Measurements from ENCODE around the gene GAS2L2.

Gene GAS2L2

GRCh38 chr17:35790841-35791240, 37.8 kb upstream of the GAS2L2 start:
- Histone ChIP-seq H3K27me3 (ENCODE audit: control insufficient read depth in 1 of 2, insufficient read depth in 2 of 2, low read length in 2 of 2) (peaks cover 0 to 2% of the 10 kb centered on the region in 2 donors), H3K27ac (ENCODE audit: low read depth, low read length) (no peak overlapping the region), H3K4me3 (ENCODE audit: low read depth in 1 of 2, low read length in 2 of 2) (no peak overlapping the region), H3K4me1 (ENCODE audit: insufficient read depth, low read length) (peaks cover 53% of the 10 kb centered on the region), H3K9me3 (ENCODE audit: low read length) (no peaks in the 10 kb centered on the region), H3K9ac (ENCODE audit: low read length) (no peak overlapping the region), H3K36me3 (ENCODE audit: insufficient read depth, low read length) (peaks cover under 1% of the 10 kb centered on the region)

DNA sequence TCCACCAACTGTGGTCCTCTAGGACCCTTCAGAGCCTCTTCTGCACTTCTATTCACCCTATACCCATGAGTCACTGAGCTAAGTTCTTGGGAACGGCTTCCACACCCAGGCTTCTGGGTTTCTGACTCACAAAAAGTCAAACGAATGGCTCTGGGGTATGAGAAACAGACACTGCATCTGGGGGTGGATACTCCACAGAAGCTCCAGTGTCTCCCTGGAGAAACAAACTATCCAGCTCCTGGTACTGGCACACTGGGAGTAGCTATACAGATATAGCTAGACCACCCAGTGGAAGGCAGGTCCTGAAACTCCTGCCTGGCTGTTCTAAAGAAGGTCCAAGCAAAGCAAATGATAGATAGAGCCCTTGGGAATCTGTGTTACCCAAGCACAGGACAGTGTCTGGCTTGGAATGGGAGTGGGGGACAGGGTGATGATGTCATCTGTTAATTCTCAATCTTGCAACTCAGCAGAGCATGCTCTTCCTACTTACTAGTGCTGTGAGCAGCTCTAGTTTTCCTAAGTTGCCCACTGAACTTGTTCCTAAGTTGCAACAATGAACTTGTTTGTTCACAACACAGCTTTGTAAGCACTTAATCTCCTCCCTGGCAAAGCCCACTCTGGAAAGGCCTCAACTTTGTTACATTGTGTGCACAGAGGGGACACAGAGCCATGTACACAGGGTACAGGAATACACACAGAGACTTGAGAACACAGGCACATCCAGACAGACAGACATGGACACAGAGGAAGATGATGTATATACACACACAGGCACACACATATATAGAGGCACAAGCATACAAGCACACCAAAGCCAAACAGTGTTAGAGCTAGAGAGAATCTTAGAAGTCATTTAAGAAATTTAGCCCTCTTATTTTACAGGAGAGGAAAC, 35.7 kb upstream of the GAS2L2 start:
- Histone ChIP-seq H3K27ac (ENCODE audit: low read depth, low read length) (peak overlapping the region; percentile 40), H3K36me3 (ENCODE audit: insufficient read depth, low read length) (peaks cover 3% of the 10 kb centered on the region), H3K9me3 (ENCODE audit: low read length) (no peaks in the 10 kb centered on the region), H3K4me1 (ENCODE audit: insufficient read depth, low read length) (peaks cover 68% of the 10 kb centered on the region), H3K9ac (ENCODE audit: low read length) (no peak overlapping the region), H3K4me3 (ENCODE audit: low read depth in 1 of 2, low read length in 2 of 2) (no peak overlapping the region), H3K27me3 (ENCODE audit: control insufficient read depth in 1 of 2, insufficient read depth in 2 of 2, low read length in 2 of 2) (no peaks in the 10 kb centered on the region)

- no peaks in the 10 kb centered on the region for H3K9me3 ChIP-seq (ENCODE audit: low read length)
- H3K27ac ChIP-seq (ENCODE audit: low read depth, low read length): peak overlapping the region; percentile 65
- H3K27me3 ChIP-seq (ENCODE audit: control insufficient read depth in 1 of 2, insufficient read depth in 2 of 2, low read length in 2 of 2): no peaks in the 10 kb centered on the region
- peaks cover 62% of the 10 kb centered on the region for H3K4me1 ChIP-seq (ENCODE audit: insufficient read depth, low read length)
- peaks cover 3% of the 10 kb centered on the region for H3K36me3 ChIP-seq (ENCODE audit: insufficient read depth, low read length)
- H3K9ac ChIP-seq (ENCODE audit: low read length): no peak overlapping the region
- H3K4me3 ChIP-seq (ENCODE audit: low read depth in 1 of 2, low read length in 2 of 2): no peak overlapping the region
Measured at GRCh38 chr17:35786941-35787432, 33.9 kb upstream of the GAS2L2 start.

DNA sequence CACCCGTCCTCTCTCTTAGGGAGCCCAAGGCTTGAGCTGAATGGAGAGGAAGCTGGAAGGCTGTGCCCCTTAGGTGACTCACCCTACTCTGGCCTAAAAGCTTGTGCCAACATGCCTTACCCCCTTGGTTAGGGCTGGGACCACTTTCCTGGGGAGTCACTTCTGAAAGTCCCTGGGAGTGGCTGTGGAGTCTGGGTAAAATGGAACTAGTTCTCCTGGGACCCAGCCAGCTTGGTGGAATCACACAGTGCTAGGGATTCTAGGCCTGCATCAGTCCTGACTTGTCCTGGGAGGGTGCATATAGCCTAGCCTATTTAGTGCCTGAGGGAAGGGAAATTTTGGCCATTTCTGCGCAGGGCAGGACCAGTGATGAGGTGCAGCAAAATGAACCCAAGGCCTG, 31.9 kb upstream of the GAS2L2 start:
- Histone ChIP-seq H3K9me3 (ENCODE audit: low read length) (no peaks in the 10 kb centered on the region), H3K27ac (ENCODE audit: low read depth, low read length) (no peak overlapping the region), H3K4me3 (ENCODE audit: low read depth in 1 of 2, low read length in 2 of 2) (no peak overlapping the region), H3K27me3 (ENCODE audit: control insufficient read depth in 1 of 2, insufficient read depth in 2 of 2, low read length in 2 of 2) (no peaks in the 10 kb centered on the region), H3K9ac (ENCODE audit: low read length) (no peak overlapping the region), H3K36me3 (ENCODE audit: insufficient read depth, low read length) (peaks cover 3% of the 10 kb centered on the region), H3K4me1 (ENCODE audit: insufficient read depth, low read length) (peaks cover 62% of the 10 kb centered on the region)

DNA sequence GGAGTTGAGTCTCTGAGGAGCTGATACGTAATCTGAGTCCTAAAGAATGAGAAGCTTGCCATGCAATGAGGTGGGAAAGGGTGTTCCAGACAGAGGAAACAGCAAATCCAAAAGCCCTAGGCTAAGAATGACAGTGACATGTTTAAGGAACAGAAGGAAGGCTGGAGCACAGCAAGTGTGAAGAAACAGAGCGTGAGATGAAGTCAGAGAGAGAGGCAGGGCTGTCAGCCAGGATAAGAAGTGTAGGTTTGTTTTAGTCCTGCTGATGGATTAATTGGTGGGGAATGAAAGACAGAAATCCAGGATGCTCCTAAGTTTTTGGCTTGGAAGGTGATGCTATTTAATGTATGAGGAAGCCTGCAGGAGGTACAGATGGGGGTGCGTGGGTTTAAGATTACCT, 27.9 kb upstream of the GAS2L2 start:
- H3K4me3 ChIP-seq (ENCODE audit: low read depth in 1 of 2, low read length in 2 of 2): no peak overlapping the region
- no peaks in the 10 kb centered on the region for H3K9me3 ChIP-seq (ENCODE audit: low read length)
- H3K27me3 ChIP-seq (ENCODE audit: control insufficient read depth in 1 of 2, insufficient read depth in 2 of 2, low read length in 2 of 2): no peaks in the 10 kb centered on the region
- peaks cover 25% of the 10 kb centered on the region for H3K4me1 ChIP-seq (ENCODE audit: insufficient read depth, low read length)
- H3K9ac ChIP-seq (ENCODE audit: low read length): no peak overlapping the region
- peaks cover 3% of the 10 kb centered on the region for H3K36me3 ChIP-seq (ENCODE audit: insufficient read depth, low read length)
- H3K27ac ChIP-seq (ENCODE audit: low read depth, low read length): no peak overlapping the region

GRCh38 chr17:35778641-35779196, 25.7 kb upstream of the GAS2L2 start:
- Histone ChIP-seq H3K27me3 (ENCODE audit: control insufficient read depth in 1 of 2, insufficient read depth in 2 of 2, low read length in 2 of 2) (no peaks in the 10 kb centered on the region), H3K9ac (ENCODE audit: low read length) (no peak overlapping the region), H3K9me3 (ENCODE audit: low read length) (no peaks in the 10 kb centered on the region), H3K4me3 (ENCODE audit: low read depth in 1 of 2, low read length in 2 of 2) (no peak overlapping the region), H3K36me3 (ENCODE audit: insufficient read depth, low read length) (no peaks in the 10 kb centered on the region), H3K4me1 (ENCODE audit: insufficient read depth, low read length) (peaks cover 27% of the 10 kb centered on the region), H3K27ac (ENCODE audit: low read depth, low read length) (no peak overlapping the region)

DNA sequence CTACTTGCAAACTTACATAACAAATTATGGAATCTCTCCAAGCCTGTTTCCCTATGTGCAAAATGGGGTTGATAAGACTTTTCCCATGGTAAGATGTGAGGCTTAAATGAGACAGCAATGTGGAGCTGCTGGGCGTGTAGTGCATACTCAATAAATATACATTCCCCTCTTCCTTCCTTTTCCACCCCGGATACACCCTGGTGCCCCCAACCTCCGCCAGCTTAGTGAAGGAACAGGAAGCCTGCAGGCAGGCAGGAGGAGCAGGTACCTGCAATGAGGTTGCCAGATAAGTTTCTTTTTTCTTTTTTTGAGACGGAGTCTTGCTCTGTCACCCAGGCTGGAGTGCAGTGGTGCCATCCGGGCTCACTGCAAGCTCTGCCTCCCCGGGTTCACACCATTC, 22.5 kb upstream of the GAS2L2 start:
- Histone ChIP-seq H3K9ac (ENCODE audit: low read length) (peak overlapping the region; percentile 77), H3K4me1 (ENCODE audit: insufficient read depth, low read length) (peaks cover 29% of the 10 kb centered on the region), H3K36me3 (ENCODE audit: insufficient read depth, low read length) (no peaks in the 10 kb centered on the region), H3K9me3 (ENCODE audit: low read length) (no peaks in the 10 kb centered on the region), H3K27me3 (ENCODE audit: control insufficient read depth in 1 of 2, insufficient read depth in 2 of 2, low read length in 2 of 2) (no peaks in the 10 kb centered on the region), H3K4me3 (ENCODE audit: low read depth in 1 of 2, low read length in 2 of 2) (peak overlapping the region; percentile 12 to 48), H3K27ac (ENCODE audit: low read depth, low read length) (peak overlapping the region; percentile 74)

- H3K27ac ChIP-seq (ENCODE audit: low read depth, low read length): peak overlapping the region; percentile 74
- peak overlapping the region; percentile 77 for H3K9ac ChIP-seq (ENCODE audit: low read length)
- peaks cover 29% of the 10 kb centered on the region for H3K4me1 ChIP-seq (ENCODE audit: insufficient read depth, low read length)
- peak overlapping the region; percentile 17 to 48 for H3K4me3 ChIP-seq (ENCODE audit: low read depth in 1 of 2, low read length in 2 of 2)
- H3K36me3 ChIP-seq (ENCODE audit: insufficient read depth, low read length): no peaks in the 10 kb centered on the region
- H3K9me3 ChIP-seq (ENCODE audit: low read length): no peaks in the 10 kb centered on the region
- no peaks in the 10 kb centered on the region for H3K27me3 ChIP-seq (ENCODE audit: control insufficient read depth in 1 of 2, insufficient read depth in 2 of 2, low read length in 2 of 2)
Measured at GRCh38 chr17:35775039-35775438, 22.0 kb upstream of the GAS2L2 start.

DNA sequence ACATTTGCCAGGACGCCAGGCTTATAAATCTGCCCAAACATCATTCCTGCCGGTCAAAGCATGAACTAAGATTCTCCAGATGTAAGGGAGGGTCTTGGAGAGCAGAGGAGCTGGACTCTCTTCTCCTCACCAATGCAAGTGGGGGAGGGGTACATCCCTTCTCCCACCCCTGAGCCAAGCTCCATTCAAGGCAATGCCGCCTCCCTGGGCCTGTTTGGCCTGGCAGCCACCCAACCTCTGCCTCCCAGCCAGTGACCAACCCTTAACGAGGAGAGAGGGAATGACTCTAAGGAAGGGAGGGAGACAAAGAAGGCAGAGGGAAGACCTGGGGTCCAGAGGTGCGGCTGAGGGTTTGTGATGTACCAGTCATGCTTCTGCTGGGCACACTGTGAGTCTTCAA, 21.5 kb upstream of the GAS2L2 start:
- peaks cover 29% of the 10 kb centered on the region for H3K4me1 ChIP-seq (ENCODE audit: insufficient read depth, low read length)
- H3K4me3 ChIP-seq (ENCODE audit: low read depth in 1 of 2, low read length in 2 of 2): peak overlapping the region; percentile 17 to 48
- peak overlapping the region; percentile 77 for H3K9ac ChIP-seq (ENCODE audit: low read length)
- H3K27me3 ChIP-seq (ENCODE audit: control insufficient read depth in 1 of 2, insufficient read depth in 2 of 2, low read length in 2 of 2): no peaks in the 10 kb centered on the region
- H3K9me3 ChIP-seq (ENCODE audit: low read length): no peaks in the 10 kb centered on the region
- no peaks in the 10 kb centered on the region for H3K36me3 ChIP-seq (ENCODE audit: insufficient read depth, low read length)
- peak overlapping the region; percentile 74 for H3K27ac ChIP-seq (ENCODE audit: low read depth, low read length)

- peak overlapping the region; percentile 74 for H3K27ac ChIP-seq (ENCODE audit: low read depth, low read length)
Measured at GRCh38 chr17:35773679-35774425, 20.8 kb upstream of the GAS2L2 start.

DNA sequence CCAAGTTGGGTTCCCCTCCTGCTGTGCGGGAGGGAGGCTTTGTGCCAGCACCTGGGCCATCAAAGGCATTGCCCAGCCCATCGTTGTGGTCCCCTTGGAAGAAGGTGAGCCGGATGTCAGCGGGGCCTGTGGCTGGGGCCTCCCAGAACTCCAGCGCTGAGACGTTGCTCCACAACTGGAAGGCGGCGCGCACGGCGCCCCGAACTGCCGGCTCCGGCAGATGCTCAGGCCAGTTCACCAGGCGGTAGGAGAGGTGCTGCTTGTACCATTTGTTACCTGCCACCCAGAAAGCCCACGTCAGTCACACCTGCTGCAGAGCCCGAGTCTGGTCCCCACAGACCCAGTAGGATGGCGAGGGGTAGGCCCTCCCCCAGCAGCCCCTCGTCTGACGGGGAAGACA, 20.1 kb upstream of the GAS2L2 start:
- Histone ChIP-seq H3K36me3 (ENCODE audit: insufficient read depth, low read length) (no peaks in the 10 kb centered on the region), H3K9ac (ENCODE audit: low read length) (no peak overlapping the region), H3K27ac (ENCODE audit: low read depth, low read length) (peak overlapping the region; percentile 74), H3K4me1 (ENCODE audit: insufficient read depth, low read length) (peaks cover 29% of the 10 kb centered on the region), H3K9me3 (ENCODE audit: low read length) (no peaks in the 10 kb centered on the region), H3K27me3 (ENCODE audit: control insufficient read depth in 1 of 2, insufficient read depth in 2 of 2, low read length in 2 of 2) (no peaks in the 10 kb centered on the region), H3K4me3 (ENCODE audit: low read depth in 1 of 2, low read length in 2 of 2) (no peak overlapping the region)

More at GRCh38 chr17:35773679-35774425, 20.8 kb upstream of the GAS2L2 start:
- no peak overlapping the region for H3K9ac ChIP-seq (ENCODE audit: low read length)
- H3K4me1 ChIP-seq (ENCODE audit: insufficient read depth, low read length): peaks cover 29% of the 10 kb centered on the region
- no peaks in the 10 kb centered on the region for H3K36me3 ChIP-seq (ENCODE audit: insufficient read depth, low read length)
- no peaks in the 10 kb centered on the region for H3K9me3 ChIP-seq (ENCODE audit: low read length)
- no peaks in the 10 kb centered on the region for H3K27me3 ChIP-seq (ENCODE audit: control insufficient read depth in 1 of 2, insufficient read depth in 2 of 2, low read length in 2 of 2)
- H3K4me3 ChIP-seq (ENCODE audit: low read depth in 1 of 2, low read length in 2 of 2): no peak overlapping the region

Measured in muscle layer of colon (tissue), 2 donors.